NCI-H510A treated with DMSO at 0.1 percent for 48 hours (cell line): ENCODE data around the gene ZNF366.

Experiments used
- DNase-seq: peaks from one replicate; lab custom pipeline; 2025; lab: John Stamatoyannopoulos, UW

The ZNF366 gene

DNA sequence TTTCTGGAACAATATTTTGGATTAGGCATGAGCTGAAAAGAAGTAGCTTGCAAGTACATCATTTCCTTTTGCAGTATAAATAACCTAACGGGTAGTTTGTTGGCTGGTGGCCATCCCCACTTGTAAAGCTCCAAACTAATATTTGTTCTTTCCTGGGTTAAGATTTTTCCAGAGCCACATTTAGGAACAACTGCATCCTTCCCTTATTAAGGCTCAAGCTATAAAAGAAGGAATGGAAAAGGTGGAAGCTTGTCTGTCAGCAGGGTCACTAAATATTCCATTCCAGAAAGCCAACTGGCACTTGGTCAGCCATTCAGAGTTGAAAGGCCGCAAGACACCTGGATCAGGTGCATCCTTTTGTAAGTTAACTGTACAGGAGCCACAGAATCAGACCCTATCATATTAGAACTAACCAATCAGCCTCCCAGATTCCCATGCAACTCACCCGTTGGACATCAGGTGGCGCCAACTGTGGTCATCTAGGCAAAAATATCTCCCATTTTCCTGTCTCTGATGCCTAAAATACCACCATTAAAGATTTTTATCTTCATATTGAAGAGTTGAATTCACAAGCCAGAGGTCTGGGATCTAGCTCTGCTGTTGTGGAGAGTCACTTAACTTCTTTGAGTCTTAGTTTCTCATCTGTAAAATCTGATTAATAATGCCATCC is 104.1 kb downstream of the ZNF366 start:
- no peak for DNase-seq

DNA sequence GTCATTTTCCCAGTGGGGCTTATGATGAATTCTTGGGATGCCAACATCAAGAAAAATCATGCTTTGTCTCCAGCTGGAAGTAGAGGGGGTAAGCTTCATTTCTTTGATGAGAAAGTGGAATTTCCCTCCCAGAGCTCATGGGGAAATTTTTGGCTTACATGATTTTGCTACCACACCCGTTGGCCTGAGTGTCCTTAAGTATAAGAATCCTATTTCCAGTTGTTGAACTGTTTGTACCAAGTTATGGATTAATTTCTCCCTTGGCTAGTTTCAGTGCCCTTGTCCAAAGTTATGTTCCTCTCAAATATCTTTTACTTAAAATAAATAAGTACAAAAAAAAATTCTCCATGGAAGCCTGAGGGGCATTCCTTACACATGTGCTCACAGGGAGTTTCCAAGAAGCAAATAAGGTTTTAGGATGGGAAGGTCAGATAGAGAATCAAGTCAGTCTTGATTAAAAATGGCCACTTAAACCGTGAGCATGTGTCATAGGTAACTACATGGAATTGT is 104.8 kb downstream of the ZNF366 start:
- DNase-seq: no peak

DNA sequence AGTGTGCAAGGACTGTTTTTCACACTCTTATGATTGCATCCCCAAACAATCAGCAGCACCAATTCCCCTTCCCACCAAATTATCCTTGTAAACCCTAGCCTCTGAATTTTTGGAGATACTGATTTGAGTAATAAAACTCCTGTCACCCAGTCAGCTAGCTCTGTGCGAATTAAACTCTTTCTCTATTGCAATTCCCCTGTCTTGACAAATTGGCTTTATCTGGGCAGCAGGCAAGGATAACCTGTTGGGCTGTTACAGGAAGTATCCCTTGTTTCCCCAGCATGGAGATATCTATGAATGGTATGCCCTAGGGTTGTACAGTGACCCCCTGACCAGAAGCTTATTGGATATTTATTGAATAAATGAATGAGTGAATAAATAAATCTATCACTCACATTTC is 106.3 kb downstream of the ZNF366 start:
- no peak for DNase-seq

DNA sequence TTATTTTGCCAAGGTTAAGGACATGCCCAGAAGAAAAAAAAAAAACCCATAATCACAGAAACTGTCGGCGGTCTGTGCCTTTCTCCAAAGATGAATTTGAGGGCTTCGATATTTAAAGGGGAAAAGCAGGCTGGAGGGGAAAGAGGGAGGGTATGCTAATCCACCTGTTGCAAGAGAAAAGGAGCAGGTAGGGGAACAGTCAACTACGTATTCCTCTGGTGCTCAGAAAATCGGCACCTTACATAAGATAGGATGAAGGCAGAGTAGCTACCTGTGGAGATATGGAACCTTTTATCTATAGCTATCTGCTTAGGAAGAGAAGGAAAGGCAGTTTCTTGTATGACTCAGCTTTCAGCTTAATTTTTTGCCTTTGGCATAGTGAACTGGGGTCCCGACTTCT is 109.4 kb downstream of the ZNF366 start:
- no peak for DNase-seq

DNA sequence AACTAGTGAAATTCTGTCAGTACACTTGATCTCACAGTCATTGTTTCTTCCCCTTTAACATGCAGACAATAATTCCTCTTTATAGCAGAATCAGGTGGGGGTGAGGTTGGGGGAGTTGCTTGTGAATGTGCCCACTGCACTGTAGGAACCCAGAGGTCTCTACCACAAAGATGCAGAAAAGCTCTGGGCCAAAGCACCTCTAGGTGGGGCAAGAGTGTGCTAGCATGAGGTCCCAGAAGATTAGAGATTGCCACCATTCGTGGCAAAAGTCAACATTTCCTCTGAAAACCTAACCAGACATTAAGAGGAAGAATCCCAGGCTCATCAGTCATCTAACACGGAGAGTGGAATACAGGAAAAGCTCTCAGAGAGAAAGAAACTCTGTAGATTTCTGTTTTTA is 112.5 kb downstream of the ZNF366 start:
- DNase-seq: no peak

DNA sequence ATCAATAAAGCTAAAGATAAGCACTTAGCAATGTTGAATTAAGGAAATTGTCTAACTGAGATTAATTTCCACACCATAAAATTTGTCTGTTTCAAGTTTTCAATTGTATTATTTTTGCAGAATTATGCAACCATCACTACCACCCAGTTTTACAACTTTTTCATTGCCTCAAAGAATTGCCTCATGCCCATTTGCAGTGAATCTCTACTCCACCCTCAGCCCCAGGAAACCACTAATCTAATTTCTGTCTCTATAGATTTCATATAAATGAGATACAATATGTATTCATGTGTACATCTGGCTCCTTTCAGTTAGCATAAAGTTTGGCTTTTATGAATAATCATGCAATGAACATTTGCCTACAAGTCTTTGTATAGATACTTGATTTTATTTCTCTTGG is 114.2 kb downstream of the ZNF366 start:
- DNase-seq: no peak
